Smooth muscle cell (in vitro differentiated cells): ENCODE results near the gene SELENOS. TPM values are rescaled to one million over a fixed set of nuclear protein-coding genes. Genes with fewer than 3 reads are reported as not detected.
A peak's percentile ranks its signal among the peaks of the same experiment; 100 is the strongest.

Source experiments
- DNase-seq: peaks from one replicate; lab custom pipeline; 2025; ENCODE audit not compliant: unreplicated experiment; lab: John Stamatoyannopoulos, UW
- H2AFZ ChIP-seq: fragments of 200-600 bp; sonication (generic); 2 replicates; pipeline ENCODE4 v1.6.0; 2016; ENCODE audit warnings: antibody characterized with exemption, low read depth, mild to moderate bottlenecking
- H3F3A ChIP-seq: fragments of 200-600 bp; sonication (generic); 2 replicates; pipeline ENCODE4 v1.6.0; 2017; ENCODE audit warnings: antibody characterized with exemption, low read depth
- H3K27ac ChIP-seq: fragments of 200-600 bp; sonication (generic); 2 replicates; pipeline ENCODE4 v1.5.1; 2016; ENCODE audit warnings: low read depth, mild to moderate bottlenecking
- H3K27me3 ChIP-seq: fragments of 200-600 bp; sonication (generic); 2 replicates; pipeline ENCODE4 v1.6.1; 2016; ENCODE audit warnings: low read depth, mild to moderate bottlenecking
- H3K36me3 ChIP-seq: fragments of 200-600 bp; sonication (generic); 2 replicates; pipeline ENCODE4 v1.5.1; 2016; ENCODE audit warnings: low read depth
- H3K4me1 ChIP-seq: fragments of 200-600 bp; sonication (generic); 2 replicates; pipeline ENCODE4 v1.5.1; 2016; ENCODE audit warnings: low read depth
- H3K4me2 ChIP-seq: fragments of 200-600 bp; sonication (generic); 2 replicates; pipeline ENCODE4 v1.6.0; 2016; ENCODE audit warnings: mild to moderate bottlenecking
- H3K4me3 ChIP-seq: fragments of 200-600 bp; sonication (generic); 2 replicates; pipeline ENCODE4 v1.5.1; 2016; ENCODE audit warnings: mild to moderate bottlenecking
- H3K79me2 ChIP-seq: fragments of 200-600 bp; sonication (generic); 2 replicates; pipeline ENCODE4 v1.6.0; 2016; ENCODE audit warnings: low read depth, mild to moderate bottlenecking
- H3K9ac ChIP-seq: fragments of 200-600 bp; sonication (generic); 2 replicates; pipeline ENCODE4 v1.6.0; 2016; ENCODE audit warnings: low read depth
- H3K9me3 ChIP-seq: fragments of 200-600 bp; sonication (generic); replicated peaks from 2 replicates; pipeline ENCODE4 v1.5.1; 2016; ENCODE audit warnings: low read depth
- H4K20me1 ChIP-seq: fragments of 200-600 bp; sonication (generic); 2 replicates; pipeline ENCODE4 v1.6.0; 2016; ENCODE audit warnings: low read depth
- CTCF ChIP-seq: fragments of 200-600 bp; sonication (generic); IDR thresholded peaks from 2 replicates; pipeline ENCODE4 v1.5.1; 2017; ENCODE audit warnings: borderline replicate concordance, mild to moderate bottlenecking, antibody characterized with exemption; ENCODE audit not compliant: insufficient read depth, poor library complexity, severe bottlenecking
- WGBS: methylation state at CpG from one replicate; pipeline ENCODE4 v1.1.7; 2016; ENCODE audit warnings: low lambda C conversion rate; 5-methylcytosine and 5-hydroxymethylcytosine counted together
- polyA plus RNA-seq: library from polyadenylated mRNA; unstranded; fragments of >200 nt; fragmentation: Nextera tagmentation; extraction: Ambion mirVana; gene quantifications from 2 replicates; pipeline ENCODE4 v1.2.1, GENCODE V29; 2016
- total RNA-seq: library from RNA; depleted of rRNA; stranded (reverse); fragments of >200 nt; gene quantifications from 2 replicates; pipeline ENCODE4 v1.2.3, GENCODE V29; 2014

SELENOS gene
- total RNA-seq: 108 and 114 TPM in 2 replicates
- 130 and 142 TPM in 2 replicates for polyA plus RNA-seq

DNA sequence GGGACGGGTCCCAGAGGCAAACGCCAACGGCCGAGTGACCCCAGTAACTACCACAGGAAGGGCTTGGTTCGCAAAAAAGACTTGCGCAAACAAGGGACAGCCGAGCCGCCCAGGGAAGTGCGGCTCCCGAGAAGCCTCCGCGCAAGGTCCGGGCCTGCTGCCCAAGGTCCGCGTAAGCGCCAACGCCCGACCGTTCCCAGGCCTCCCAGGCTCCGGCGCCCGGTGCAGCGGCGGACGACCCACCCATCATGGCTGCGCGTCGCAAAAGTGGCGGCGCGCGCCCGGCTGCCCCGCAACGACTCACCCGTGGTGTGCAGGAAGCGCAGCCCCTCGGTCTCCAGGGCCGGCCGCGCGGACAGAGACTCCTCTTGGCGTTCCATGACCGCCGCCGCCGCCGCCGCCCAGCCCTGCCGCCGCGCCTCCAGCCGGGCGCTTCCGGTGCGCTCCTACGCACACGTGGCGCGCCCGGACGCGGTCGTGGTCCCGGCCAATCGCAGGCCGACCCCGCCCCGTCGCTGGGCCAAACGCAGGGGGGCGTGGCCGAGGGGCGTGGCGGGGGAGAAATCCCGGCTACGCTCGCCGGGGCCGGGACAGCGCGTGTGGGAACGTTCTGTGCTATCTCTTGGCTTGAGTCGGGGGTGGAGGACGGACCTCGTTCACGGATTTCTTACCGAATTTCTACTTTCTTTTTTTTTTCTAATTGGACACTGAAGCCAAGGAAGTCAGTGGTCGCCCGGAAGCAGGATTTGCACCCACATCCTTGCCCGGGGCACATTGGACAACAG lies at the start of gene SELENOS:
Gene SELENOS, minus strand, starts transcription at position 448 of the 785 bp plus-strand sequence. Its CDS starts 68 bp downstream, at position 380.
- Histone ChIP-seq H3K27ac (peak within 1 kb of the TSS; percentile 74), H3K79me2 (peaks cover 26% of the 10 kb centered on the region), H4K20me1 (peaks cover 42% of the 10 kb centered on the region), H3F3A (peaks cover 24% of the 10 kb centered on the region), H3K4me2 (peak within 1 kb of the TSS; percentile 98), H3K9me3 (no peaks in the 10 kb centered on the region), H3K27me3 (no peaks in the 10 kb centered on the region), H3K4me3 (peak within 1 kb of the TSS; percentile 98), H3K4me1 (peaks cover 5% of the 10 kb centered on the region), H2AFZ (peak within 1 kb of the TSS; percentile 47), H3K9ac (peak within 1 kb of the TSS; percentile 90), H3K36me3 (peaks cover 27% of the 10 kb centered on the region)
- 2% methylated on average over 49 of the region's 91 CpGs for WGBS
- no peak for TF ChIP-seq CTCF
- DNase-seq: peak; percentile 75

GRCh38 chr15:101326462-101327146 lies 49.3 kb upstream of the SELENOS start:
- H2AFZ ChIP-seq: no peak overlapping the region
- H3K4me1 ChIP-seq: no peaks in the 10 kb centered on the region
- no peaks in the 10 kb centered on the region for H3K9me3 ChIP-seq
- no peaks in the 10 kb centered on the region for H3K27me3 ChIP-seq
- TF ChIP-seq CTCF: no peak
- no peak overlapping the region for H3K4me3 ChIP-seq
- H4K20me1 ChIP-seq: no peaks in the 10 kb centered on the region
- WGBS: 88% methylated on average over 21 of the region's 21 CpGs
- H3F3A ChIP-seq: no peaks in the 10 kb centered on the region
- no peak overlapping the region for H3K4me2 ChIP-seq
- no peaks in the 10 kb centered on the region for H3K36me3 ChIP-seq
- no peak overlapping the region for H3K9ac ChIP-seq
- DNase-seq: no peak
- no peak overlapping the region for H3K27ac ChIP-seq
- H3K79me2 ChIP-seq: no peaks in the 10 kb centered on the region

DNA sequence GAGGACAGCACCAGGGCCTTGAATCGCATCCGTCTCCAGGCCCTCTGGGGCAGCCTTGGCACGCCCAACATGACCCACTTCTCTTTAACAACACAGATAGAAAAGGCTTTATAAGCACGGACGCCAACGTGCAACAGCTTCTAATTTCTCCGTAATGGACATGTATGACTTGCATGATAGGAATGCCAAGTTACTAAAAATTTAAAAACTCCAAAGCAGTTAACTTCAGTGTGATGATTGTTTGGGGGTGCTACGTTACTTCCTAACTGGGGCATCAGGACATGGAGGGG lies 48.7 kb upstream of the SELENOS start:
- WGBS: 92% methylated on average over 8 of the region's 8 CpGs
- Histone ChIP-seq H3K4me2 (no peak overlapping the region), H3K9ac (no peak overlapping the region), H2AFZ (no peak overlapping the region), H3K9me3 (no peaks in the 10 kb centered on the region), H3K79me2 (no peaks in the 10 kb centered on the region), H3K4me3 (no peak overlapping the region), H3K36me3 (no peaks in the 10 kb centered on the region), H4K20me1 (no peaks in the 10 kb centered on the region), H3K27ac (no peak overlapping the region), H3K27me3 (no peaks in the 10 kb centered on the region), H3K4me1 (no peaks in the 10 kb centered on the region), H3F3A (no peaks in the 10 kb centered on the region)
- TF ChIP-seq CTCF: no peak
- DNase-seq: no peak
